ENCODE measurements around the gene VSIG10L.
A peak's percentile ranks its signal among the peaks of the same experiment; 100 is the strongest.

The VSIG10L gene

GRCh38 chr19:51341976-51342580, at the start of gene VSIG10L:
TSS of gene VSIG10L (minus strand) at chr19:51342139. CDS start at chr19:51342124, 15 bp downstream.
- no peak for DNase-seq (ENCODE audit: low spot score)

GRCh38 chr19:51391073-51391611, 49.2 kb upstream of the VSIG10L start:
- no peak for DNase-seq (ENCODE audit: low spot score)

GRCh38 chr19:51389143-51389542, 47.2 kb upstream of the VSIG10L start:
- DNase-seq (ENCODE audit: low spot score): no peak

GRCh38 chr19:51387924-51388389, 46.0 kb upstream of the VSIG10L start, which contains the start of gene LIM2:
TSS of gene LIM2 (minus strand) at chr19:51387974. CDS start at chr19:51387443, 531 bp downstream.
- DNase-seq (ENCODE audit: low spot score): no peak

GRCh38 chr19:51386882-51387520, 45.1 kb upstream of the VSIG10L start:
- no peak for DNase-seq (ENCODE audit: low spot score)

- no peak for DNase-seq (ENCODE audit: low spot score)
These were observed 40.1 kb upstream of the VSIG10L start for GRCh38 chr19:51382004-51382403.

- DNase-seq (ENCODE audit: low spot score): no peak
These were observed 38.4 kb upstream of the VSIG10L start for GRCh38 chr19:51380379-51380778.

GRCh38 chr19:51377422-51377821, 35.5 kb upstream of the VSIG10L start:
- DNase-seq (ENCODE audit: low spot score): no peak

- DNase-seq (ENCODE audit: low spot score): no peak
These were observed 33.7 kb upstream of the VSIG10L start for GRCh38 chr19:51375504-51376221.

- DNase-seq (ENCODE audit: low spot score): no peak
These were observed 30.9 kb upstream of the VSIG10L start, which contains the start of gene NKG7 for GRCh38 chr19:51372649-51373504. TSS of gene NKG7 (minus strand) at chr19:51372654. CDS start at chr19:51372535, 119 bp downstream.

GRCh38 chr19:51372021-51372648, 30.2 kb upstream of the VSIG10L start:
- DNase-seq (ENCODE audit: low spot score): no peak

- no peak for DNase-seq (ENCODE audit: low spot score)
These were observed 29.3 kb upstream of the VSIG10L start for GRCh38 chr19:51371186-51371690.

GRCh38 chr19:51370230-51370629, 28.3 kb upstream of the VSIG10L start:
- DNase-seq (ENCODE audit: low spot score): no peak

GRCh38 chr19:51368366-51369282, 26.7 kb upstream of the VSIG10L start, which contains the start of gene CLDND2:
TSS of gene CLDND2 (minus strand) at chr19:51369003. CDS start at chr19:51368577, 426 bp downstream.
- no peak for DNase-seq (ENCODE audit: low spot score)

- DNase-seq (ENCODE audit: low spot score): peak; percentile 93
These were observed 25.8 kb upstream of the VSIG10L start for GRCh38 chr19:51367565-51368365.

- no peak for DNase-seq (ENCODE audit: low spot score)
These were observed 25.3 kb upstream of the VSIG10L start for GRCh38 chr19:51367255-51367564.

- peak; percentile 94 for DNase-seq (ENCODE audit: low spot score)
These were observed 24.7 kb upstream of the VSIG10L start for GRCh38 chr19:51366389-51367254.

- no peak for DNase-seq (ENCODE audit: low spot score)
These were observed 24.0 kb upstream of the VSIG10L start, which contains the start of gene ETFB for GRCh38 chr19:51365965-51366388. TSS of gene ETFB (minus strand) at chr19:51366388. CDS start at chr19:51366326, 62 bp downstream.

Measured in hematopoietic multipotent progenitor cell treated with erythropoietin and hydrocortisone succinate and interleukin-3 and kit ligand, for 17 days (in vitro differentiated cells).